GM23248 (cell line): ENCODE measurements around the gene RERE.

ENCODE experiments used
- EZH2 ChIP-seq: fragments of 200-600 bp; sonication (generic); IDR thresholded peaks from 2 replicates; pipeline ENCODE4 v1.6.1; 2018; ENCODE audit warnings: antibody characterized with exemption, mild to moderate bottlenecking; ENCODE audit not compliant: insufficient read depth, poor library complexity, severe bottlenecking
- EZH2phosphoT487 ChIP-seq: fragments of 200-600 bp; sonication (generic); IDR thresholded peaks from 2 replicates; pipeline ENCODE4 v1.6.1; 2018; ENCODE audit warnings: antibody characterized with exemption, moderate library complexity, mild to moderate bottlenecking, low read depth; ENCODE audit not compliant: insufficient read depth

GRCh38 chr1:8844501-8845006 is 27.1 kb upstream of the RERE start:
- no peak for TF ChIP-seq EZH2
- no peak for TF ChIP-seq EZH2phosphoT487
